ENCODE measurements around the gene PWWP2B.

DNA sequence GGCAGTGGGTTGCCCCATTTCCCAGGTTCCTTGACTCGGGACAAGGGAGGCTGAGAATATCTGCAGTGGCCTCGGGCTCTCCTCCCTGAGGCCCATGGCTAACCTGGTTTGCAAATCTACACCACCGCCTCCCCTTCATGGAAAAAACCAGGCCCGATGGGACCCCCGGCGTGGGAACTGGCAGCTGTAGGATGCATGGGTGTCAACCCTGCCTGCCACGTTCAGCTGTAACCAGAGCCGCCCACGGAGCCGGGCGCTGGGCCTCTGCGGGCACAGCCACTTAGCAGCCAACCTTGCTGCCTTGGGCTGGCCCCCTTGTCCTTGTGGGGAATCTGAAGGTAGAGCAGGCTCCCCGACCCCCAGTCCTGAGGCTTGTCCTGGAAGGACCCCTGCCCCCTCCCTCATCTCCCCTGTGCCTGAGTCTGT is 1.6 kb downstream of the PWWP2B start:
- TF ChIP-seq TARDBP (IDR thresholded peaks at IDR 0.05) = no peak
- TF ChIP-seq SUZ12 (IDR thresholded peaks at IDR 0.05) = no peak
- TF ChIP-seq NFRKB (IDR thresholded peaks at IDR 0.05) = no peak
- no peak for TF ChIP-seq BHLHE40 (IDR thresholded peaks at IDR 0.05; ENCODE audit: borderline replicate concordance)
- TF ChIP-seq FOXM1 (IDR thresholded peaks at IDR 0.05; ENCODE audit: borderline replicate concordance) = no peak
- no peak for TF ChIP-seq SP1 (IDR thresholded peaks at IDR 0.05)
- no peak for TF ChIP-seq ARNT (IDR thresholded peaks at IDR 0.05)
- no peak for TF ChIP-seq ZNF384 (IDR thresholded peaks at IDR 0.05)
- TF ChIP-seq L3MBTL2 (conservative IDR thresholded peaks at IDR 0.05) = no peak
- TF ChIP-seq ELF4 (IDR thresholded peaks at IDR 0.05) = no peak
- no peak for TF ChIP-seq FOXK2 (IDR thresholded peaks at IDR 0.05)

Measured in HEK293T (cell line).